Middle frontal gyrus (tissue), 1 donor: ENCODE results near the gene SNTB2.
A peak's percentile ranks its signal among the peaks of the same experiment; 100 is the strongest.

Experiments used
- DNase-seq: peaks from one replicate; pipeline ENCODE4 v3.0.0-alpha.2; 2015; ENCODE audit warnings: low spot score; ENCODE audit errors: extremely low spot score

Gene SNTB2

GRCh38 chr16:69179328-69180010, 7.5 kb upstream of the SNTB2 start:
- DNase-seq, result no peak

DNA sequence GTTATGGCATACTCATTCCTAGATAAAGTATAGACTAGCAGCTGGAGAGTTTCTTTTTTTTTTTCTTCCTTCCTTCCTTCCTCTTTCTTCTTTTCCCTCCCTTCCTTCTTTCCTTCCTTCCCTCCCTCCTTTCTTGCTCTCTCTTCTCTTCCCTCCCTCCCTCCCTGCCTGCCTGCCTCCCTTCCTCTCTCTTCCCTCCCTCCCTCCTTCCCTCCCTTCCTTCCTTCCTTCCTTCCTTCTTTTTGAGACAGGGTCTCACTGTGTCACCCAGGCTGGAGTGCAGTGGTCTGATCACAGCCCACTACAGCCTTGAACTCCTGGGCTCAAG, 7.0 kb upstream of the SNTB2 start:
- no peak for DNase-seq

DNA sequence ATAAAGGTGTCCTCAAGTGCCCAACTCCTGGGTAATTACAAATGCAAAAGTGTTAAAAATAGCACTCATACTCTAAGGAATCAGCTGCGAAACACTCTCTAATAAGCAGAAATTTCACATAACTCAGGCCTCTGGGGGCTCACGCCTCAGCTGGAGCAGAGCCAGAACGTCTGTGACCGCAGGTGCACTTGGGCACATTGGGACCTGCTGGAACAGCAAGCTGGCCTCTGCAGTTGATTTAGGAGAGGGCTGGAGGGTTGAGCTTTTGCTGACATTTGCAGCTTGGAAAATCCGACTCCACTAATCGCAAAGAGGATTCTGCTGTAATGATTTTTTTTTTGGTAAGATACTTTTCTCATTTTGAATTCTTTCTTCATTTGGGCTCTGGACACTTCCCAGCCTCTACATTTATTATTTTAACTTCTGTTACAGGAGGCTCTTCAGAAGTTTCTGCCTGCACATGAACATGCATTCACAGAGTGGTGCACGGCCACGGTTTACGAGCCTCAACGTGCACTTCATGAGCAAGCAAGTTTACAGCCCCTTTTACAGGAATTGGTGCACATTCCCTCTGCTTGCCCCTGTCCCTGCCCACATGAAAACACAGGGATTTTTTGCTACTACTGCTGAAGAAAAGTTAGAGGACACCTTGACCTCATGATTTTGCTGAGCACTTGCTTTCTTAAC, 4.1 kb upstream of the SNTB2 start:
- DNase-seq, result no peak

DNA sequence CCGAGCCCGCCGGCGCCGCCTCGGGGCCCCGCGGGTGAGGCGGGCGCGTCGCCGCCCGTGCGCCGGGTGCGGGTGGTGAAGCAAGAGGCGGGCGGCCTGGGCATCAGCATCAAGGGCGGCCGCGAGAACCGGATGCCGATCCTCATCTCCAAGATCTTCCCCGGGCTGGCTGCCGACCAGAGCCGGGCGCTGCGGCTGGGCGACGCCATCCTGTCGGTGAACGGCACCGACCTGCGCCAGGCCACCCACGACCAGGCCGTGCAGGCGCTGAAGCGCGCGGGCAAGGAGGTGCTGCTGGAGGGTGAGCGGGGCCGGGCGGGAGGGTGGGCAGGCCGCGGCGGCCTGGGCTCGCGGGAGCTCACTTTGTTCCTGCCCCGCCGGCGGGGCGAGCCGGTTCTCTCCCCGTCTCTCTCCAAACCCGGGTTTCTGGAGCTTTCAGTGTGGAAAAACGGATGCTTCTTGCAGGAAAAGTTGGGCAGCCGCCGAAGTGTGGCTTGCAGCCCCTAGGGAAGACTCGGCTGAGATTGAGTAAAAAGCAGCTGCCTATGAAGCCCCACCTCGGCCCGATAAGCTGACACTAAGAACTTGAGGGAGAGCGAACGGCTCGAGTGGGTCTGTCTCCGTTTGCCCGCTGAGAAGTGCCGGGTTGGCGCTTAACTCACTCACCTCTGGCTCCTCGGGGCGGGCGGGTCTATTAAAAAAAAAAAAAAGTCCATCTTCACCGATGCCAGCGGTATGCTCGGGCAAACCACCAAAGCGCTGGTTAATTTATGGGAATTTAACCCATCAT, 677 bp downstream of the SNTB2 start:
- DNase-seq, result no peak

- DNase-seq, result no peak
These were observed 1.2 kb downstream of the SNTB2 start for GRCh38 chr16:69188236-69188549.

DNA sequence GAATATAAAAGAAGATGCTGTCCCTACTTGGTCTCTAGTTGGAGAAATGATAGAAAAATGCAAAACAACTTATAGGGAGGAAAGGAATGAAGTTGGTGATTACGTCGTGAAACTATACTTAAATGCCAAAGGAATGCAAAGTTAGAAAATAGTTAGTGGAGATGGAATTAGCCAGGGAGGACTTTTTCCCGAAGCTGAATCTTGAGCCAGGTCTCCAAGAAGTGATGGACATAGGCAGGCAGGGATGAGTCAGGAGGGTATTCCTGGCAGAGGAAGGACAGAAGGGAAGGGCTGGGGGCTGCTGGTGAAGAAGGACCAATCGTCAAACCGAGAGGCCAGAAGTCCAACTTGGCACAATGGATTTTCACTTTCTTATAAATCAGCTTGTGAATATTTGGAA, 1.8 kb downstream of the SNTB2 start:
- DNase-seq, result no peak

GRCh38 chr16:69190046-69190588, 3.2 kb downstream of the SNTB2 start:
- no peak for DNase-seq

- no peak for DNase-seq
These were observed 3.6 kb downstream of the SNTB2 start for GRCh38 chr16:69190598-69190997.

DNA sequence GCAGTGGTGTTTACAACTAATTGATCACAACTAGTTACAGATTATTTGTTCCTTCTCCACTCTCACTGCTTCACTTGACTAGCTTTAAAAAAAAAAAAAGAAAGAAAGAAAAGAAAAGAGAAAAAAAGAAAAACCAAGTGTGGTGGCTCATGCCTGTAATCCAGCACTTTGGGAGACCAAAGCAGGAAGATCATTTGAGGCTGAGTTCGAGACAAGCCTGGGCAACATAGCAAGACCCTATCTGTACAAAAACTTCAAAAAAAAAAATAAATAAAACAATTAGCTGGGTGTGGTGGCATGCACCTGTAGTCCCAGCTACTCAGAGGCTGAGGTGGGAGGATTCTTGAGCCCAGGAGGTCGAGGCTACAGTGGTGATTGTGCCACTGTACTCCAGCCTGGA, 4.2 kb downstream of the SNTB2 start:
- DNase-seq, result no peak

- no peak for DNase-seq
These were observed 6.9 kb downstream of the SNTB2 start for GRCh38 chr16:69193855-69194254.

GRCh38 chr16:69194488-69194887, 7.5 kb downstream of the SNTB2 start:
- DNase-seq, result no peak

DNA sequence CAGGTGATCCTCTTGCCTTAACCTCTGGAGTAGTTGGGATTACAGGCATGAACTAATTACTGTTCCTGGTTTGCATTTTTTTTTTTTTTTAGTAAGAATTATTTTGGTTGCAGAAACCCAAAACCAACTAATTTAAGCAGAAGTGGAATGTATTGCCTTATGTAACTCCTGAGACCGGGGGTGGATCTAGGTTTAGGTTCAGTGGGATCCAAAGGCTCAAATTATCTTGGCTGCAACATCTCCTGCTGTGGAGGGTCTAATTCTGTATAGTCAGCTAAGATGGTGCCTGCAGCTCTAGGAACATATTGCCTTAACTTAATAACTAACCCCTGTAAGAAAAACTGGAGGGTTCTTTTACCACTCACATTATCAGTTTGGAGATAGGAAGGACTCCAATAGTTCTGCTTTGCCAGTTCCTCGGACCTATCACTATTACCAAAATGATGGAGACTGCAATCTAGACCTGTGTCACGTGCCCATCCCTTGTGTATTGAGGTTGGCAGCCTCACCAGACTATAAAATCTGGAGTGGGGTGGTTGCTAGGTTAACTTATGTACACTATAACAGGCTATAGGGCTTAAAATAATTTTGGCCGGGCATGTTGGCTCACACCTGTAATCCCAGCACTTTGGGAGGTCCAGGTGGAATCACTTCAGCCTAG, 8.5 kb downstream of the SNTB2 start:
- DNase-seq, result peak; percentile 54

DNA sequence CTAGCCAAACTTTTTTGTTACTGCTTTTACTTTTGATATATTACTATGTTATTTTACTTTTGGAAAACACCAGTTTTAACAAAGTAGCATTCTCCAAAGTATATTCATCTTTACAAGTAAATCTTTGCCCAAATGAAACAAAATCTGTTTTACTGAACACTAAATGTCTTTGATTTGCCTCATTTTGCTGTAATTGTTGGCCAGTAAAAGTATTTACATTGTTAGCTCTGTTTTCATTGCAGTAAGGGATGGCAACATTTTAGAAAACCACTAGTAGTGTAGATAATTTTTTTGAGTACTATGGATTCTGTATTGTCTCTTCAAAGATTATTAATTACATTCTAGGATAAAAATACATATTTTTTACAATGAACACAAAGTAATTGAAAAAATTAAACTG, 10.6 kb downstream of the SNTB2 start:
- no peak for DNase-seq

- DNase-seq, result no peak
These were observed 12.4 kb downstream of the SNTB2 start for GRCh38 chr16:69199382-69199781.

- no peak for DNase-seq
These were observed 14.3 kb downstream of the SNTB2 start for GRCh38 chr16:69201291-69201690.

DNA sequence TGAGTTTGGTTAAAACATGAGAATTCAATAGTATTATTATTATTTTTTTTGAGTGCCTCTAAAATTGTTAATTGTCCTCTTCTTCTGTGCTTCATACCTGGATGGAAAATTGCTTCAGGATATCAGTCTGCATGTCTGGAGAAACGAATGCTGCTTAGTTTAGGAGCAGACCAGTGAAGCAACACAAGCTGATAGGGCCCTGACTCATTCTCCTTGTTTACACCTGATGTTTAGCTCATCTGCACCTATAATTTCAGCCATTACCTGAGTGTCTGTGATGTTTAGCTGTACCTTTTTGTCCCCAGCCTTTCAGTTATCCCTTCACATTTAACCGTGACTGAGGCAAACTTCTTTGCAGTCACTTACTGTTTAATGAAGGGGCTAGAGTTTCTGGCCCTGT, 14.8 kb downstream of the SNTB2 start:
- DNase-seq, result no peak

GRCh38 chr16:69204172-69204571, 17.2 kb downstream of the SNTB2 start:
- no peak for DNase-seq

- DNase-seq, result no peak
These were observed 22.8 kb downstream of the SNTB2 start for GRCh38 chr16:69209735-69210134.

DNA sequence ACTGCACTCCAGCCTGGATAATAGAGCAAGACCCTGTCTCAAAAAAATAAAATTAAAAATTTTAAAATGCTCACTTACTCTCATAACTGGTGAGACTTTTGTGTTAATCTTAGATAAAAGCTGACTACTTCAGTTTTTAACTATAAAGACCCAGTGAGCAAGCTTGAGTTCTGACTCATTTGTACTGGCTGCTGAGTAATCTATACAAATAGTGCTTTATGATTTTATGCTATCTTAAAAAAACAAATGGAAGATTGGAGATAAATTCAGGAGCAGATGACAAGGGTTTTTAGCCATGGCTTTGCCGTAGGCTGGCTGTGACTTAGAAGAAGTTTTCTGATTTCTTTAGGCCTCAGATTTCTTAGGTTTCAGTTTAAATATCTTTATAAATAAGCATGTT, 30.5 kb downstream of the SNTB2 start:
- no peak for DNase-seq

GRCh38 chr16:69219279-69219678, 32.3 kb downstream of the SNTB2 start:
- no peak for DNase-seq

DNA sequence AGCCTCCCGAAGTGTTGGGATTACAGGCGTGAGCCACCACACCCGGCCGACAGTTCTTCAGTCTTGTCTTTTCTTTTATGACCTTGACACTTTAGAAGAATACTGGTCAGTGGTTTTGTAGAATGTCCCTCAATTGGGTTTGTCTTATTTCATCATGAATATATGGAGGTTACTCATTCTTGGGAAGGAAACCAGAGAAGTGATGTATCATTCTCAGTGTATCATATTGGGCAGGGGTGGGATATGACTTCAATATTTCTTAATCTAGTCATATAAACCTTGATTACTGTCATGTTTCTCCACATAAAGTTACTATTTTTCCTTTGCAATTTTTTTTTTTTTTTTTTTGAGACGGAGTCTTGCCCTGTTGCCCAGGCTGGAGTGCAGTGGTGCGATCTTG, 36.9 kb downstream of the SNTB2 start:
- no peak for DNase-seq

- no peak for DNase-seq
These were observed 38.2 kb downstream of the SNTB2 start for GRCh38 chr16:69225121-69225520.
